ENCODE results near the gene SNED1. TPM values are rescaled to one million over a fixed set of nuclear protein-coding genes. Genes with fewer than 3 reads are reported as not detected.

SNED1 gene
- total and polyA plus RNA-seq, 2 donors = 3.2 to 7.1 TPM

DNA sequence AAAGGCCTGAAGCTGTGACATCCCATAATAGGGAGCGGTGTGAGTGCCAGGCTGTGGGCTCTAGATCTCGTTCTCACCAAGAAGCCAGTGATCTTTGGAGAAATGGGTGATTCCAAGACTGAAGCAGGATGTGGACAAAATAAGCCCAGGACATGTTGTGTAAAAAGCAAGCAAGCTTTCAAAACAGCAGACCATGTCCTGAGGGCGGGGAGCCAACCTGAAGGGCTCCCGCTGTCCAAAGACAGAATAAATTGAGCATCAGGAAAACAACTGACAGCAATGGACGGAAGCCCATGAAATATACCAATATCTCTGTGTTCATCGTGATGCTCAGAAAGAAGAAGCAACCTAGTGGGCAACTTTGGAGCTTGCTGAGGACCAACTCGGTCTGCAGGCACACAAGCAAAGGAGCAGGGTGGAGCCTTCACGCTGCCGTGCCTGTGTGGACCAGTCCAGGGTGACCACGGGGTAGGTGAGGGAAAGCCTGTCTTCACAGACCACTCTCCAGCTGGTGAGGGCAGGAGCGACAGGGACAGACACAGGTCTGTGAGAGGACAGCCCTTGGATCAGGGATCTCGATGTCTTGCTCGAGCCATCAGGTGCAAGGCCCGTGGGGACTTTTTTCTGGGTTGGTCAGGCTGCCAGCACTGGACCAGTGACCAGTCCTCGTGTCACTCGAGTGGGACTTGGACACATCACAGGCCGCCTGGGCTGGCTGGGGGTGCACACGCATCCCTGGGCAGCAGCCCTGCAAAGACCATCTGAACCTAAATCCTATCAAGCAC is 82.2 kb downstream of the SNED1 start:
- Histone ChIP-seq H3K4me1 (ENCODE audit: control insufficient read depth in 2 of 2, insufficient read depth in 2 of 2, low read length in 2 of 2) (no peaks in the 10 kb centered on the region), H3K9me3 (ENCODE audit: control insufficient read depth in 2 of 2, insufficient read depth in 1 of 2, low read length in 1 of 2) (no peaks in the 10 kb centered on the region), H3K36me3 (ENCODE audit: control insufficient read depth in 2 of 2, insufficient read depth in 2 of 2, low read length in 1 of 2) (no peaks in the 10 kb centered on the region), H3K27ac (ENCODE audit: low read depth in 1 of 2, low read length in 1 of 2) (no peak overlapping the region), H3K27me3 (ENCODE audit: control insufficient read depth in 2 of 2, insufficient read depth in 1 of 2, low read length in 1 of 2) (no peaks in the 10 kb centered on the region), H3K4me3 (ENCODE audit: low read length in 2 of 2) (no peak overlapping the region)
- WGBS = 87% methylated on average over 18 of the region's 18 CpGs
- DNase-seq (ENCODE audit: low read depth in 6 of 9, low spot score in 9 of 9) = no peak

DNA sequence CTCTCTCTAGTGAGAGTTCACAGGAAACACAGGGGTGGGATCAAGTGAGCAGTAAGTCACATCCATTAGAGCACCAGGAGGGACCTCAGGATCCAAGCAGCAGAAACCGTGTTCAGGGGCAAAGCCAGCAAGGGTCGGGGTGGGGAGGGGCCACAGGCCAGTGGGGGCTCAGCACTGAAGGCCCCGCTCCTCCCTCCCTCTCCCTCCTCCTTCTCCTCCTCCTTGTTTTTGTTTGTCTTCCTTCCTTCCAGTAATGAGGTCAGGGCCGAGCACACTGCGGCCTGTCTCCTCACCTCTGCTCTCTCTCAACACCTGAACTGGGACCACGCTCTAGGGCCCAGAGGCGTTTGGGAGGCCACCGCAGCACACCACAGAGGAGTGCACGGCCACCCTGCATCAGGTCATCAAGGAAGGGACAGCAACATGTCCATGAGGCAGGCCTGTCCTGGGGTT is 82.8 kb downstream of the SNED1 start:
- no peaks in the 10 kb centered on the region for H3K27me3 ChIP-seq (ENCODE audit: control insufficient read depth in 2 of 2, insufficient read depth in 1 of 2, low read length in 1 of 2)

DNA sequence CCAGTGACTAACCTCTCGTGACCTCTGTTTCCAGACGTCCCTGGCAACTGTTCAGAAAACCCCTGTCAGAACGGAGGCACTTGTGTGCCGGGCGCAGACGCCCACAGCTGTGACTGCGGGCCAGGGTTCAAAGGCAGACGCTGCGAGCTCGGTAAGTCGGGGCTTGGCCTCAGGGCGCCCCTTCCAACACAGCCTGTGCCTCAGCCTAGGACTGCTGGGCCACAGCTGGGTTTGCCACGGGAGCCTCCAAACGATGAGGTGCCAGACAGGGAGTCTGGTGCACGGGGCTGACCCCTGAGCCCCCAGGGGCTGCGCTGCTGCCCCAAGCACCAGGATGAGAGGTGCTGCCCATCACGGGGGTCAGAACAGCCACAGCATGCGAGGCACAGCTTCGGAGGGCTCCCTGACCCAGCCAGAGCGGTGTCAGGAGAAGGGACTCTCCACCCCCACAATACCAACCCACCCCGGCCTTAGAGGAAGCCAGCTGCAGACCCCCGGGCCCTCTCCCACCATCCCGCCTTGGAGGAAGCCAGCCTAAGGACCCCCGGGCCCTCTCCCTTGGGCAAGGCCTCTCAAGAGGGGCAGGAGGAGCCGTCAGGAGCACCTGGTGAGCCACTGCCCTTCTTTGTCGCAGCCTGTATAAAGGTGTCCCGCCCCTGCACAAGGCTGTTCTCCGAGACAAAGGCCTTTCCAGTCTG is 83.4 kb downstream of the SNED1 start:
- Histone ChIP-seq H3K27me3 (ENCODE audit: control insufficient read depth in 2 of 2, insufficient read depth in 1 of 2, low read length in 1 of 2) (no peaks in the 10 kb centered on the region), H3K4me3 (ENCODE audit: low read length in 2 of 2) (no peak overlapping the region), H3K4me1 (ENCODE audit: control insufficient read depth in 2 of 2, insufficient read depth in 2 of 2, low read length in 2 of 2) (no peaks in the 10 kb centered on the region), H3K27ac (ENCODE audit: low read depth in 1 of 2, low read length in 1 of 2) (no peak overlapping the region), H3K36me3 (ENCODE audit: control insufficient read depth in 2 of 2, insufficient read depth in 2 of 2, low read length in 1 of 2) (peaks cover 7 to 8% of the 10 kb centered on the region in 2 donors), H3K9me3 (ENCODE audit: control insufficient read depth in 2 of 2, insufficient read depth in 1 of 2, low read length in 1 of 2) (no peaks in the 10 kb centered on the region)
- no peak for DNase-seq (ENCODE audit: low read depth in 6 of 9, low spot score in 9 of 9)
- 94% methylated on average over 28 of the region's 28 CpGs for WGBS

More for the DNA sequence above, 82.8 kb downstream of the SNED1 start:
- no peaks in the 10 kb centered on the region for H3K9me3 ChIP-seq (ENCODE audit: control insufficient read depth in 2 of 2, insufficient read depth in 1 of 2, low read length in 1 of 2)
- 88% methylated on average over 9 of the region's 9 CpGs for WGBS
- H3K27ac ChIP-seq (ENCODE audit: low read depth in 1 of 2, low read length in 1 of 2) = no peak overlapping the region
- no peak for DNase-seq (ENCODE audit: low read depth in 6 of 9, low spot score in 9 of 9)
- H3K4me1 ChIP-seq (ENCODE audit: control insufficient read depth in 2 of 2, insufficient read depth in 2 of 2, low read length in 2 of 2) = no peaks in the 10 kb centered on the region
- H3K36me3 ChIP-seq (ENCODE audit: control insufficient read depth in 2 of 2, insufficient read depth in 2 of 2, low read length in 1 of 2) = peaks cover under 1 to 2% of the 10 kb centered on the region in 2 donors
- H3K4me3 ChIP-seq (ENCODE audit: low read length in 2 of 2) = no peak overlapping the region

GRCh38 chr2:241082341-241083090 is 84.1 kb downstream of the SNED1 start:
- H3K4me1 ChIP-seq (ENCODE audit: control insufficient read depth in 2 of 2, insufficient read depth in 2 of 2, low read length in 2 of 2) = no peaks in the 10 kb centered on the region
- no peaks in the 10 kb centered on the region for H3K27me3 ChIP-seq (ENCODE audit: control insufficient read depth in 2 of 2, insufficient read depth in 1 of 2, low read length in 1 of 2)
- H3K9me3 ChIP-seq (ENCODE audit: control insufficient read depth in 2 of 2, insufficient read depth in 1 of 2, low read length in 1 of 2) = no peaks in the 10 kb centered on the region
- peaks cover 13 to 14% of the 10 kb centered on the region in 2 donors for H3K36me3 ChIP-seq (ENCODE audit: control insufficient read depth in 2 of 2, insufficient read depth in 2 of 2, low read length in 1 of 2)
- no peak overlapping the region for H3K4me3 ChIP-seq (ENCODE audit: low read length in 2 of 2)
- DNase-seq (ENCODE audit: low read depth in 6 of 9, low spot score in 9 of 9) = no peak
- WGBS = 93% methylated on average over 14 of the region's 14 CpGs
- no peak overlapping the region for H3K27ac ChIP-seq (ENCODE audit: low read depth in 1 of 2, low read length in 1 of 2)

GRCh38 chr2:241083091-241083415 is 84.6 kb downstream of the SNED1 start:
- H3K27me3 ChIP-seq (ENCODE audit: control insufficient read depth in 2 of 2, insufficient read depth in 1 of 2, low read length in 1 of 2) = no peaks in the 10 kb centered on the region
- no peak overlapping the region for H3K27ac ChIP-seq (ENCODE audit: low read depth in 1 of 2, low read length in 1 of 2)
- no peaks in the 10 kb centered on the region for H3K4me1 ChIP-seq (ENCODE audit: control insufficient read depth in 2 of 2, insufficient read depth in 2 of 2, low read length in 2 of 2)
- H3K36me3 ChIP-seq (ENCODE audit: control insufficient read depth in 2 of 2, insufficient read depth in 2 of 2, low read length in 1 of 2) = peaks cover 19% of the 10 kb centered on the region in 2 donors
- no peaks in the 10 kb centered on the region for H3K9me3 ChIP-seq (ENCODE audit: control insufficient read depth in 2 of 2, insufficient read depth in 1 of 2, low read length in 1 of 2)
- 96% methylated on average over 5 of the region's 5 CpGs for WGBS
- H3K4me3 ChIP-seq (ENCODE audit: low read length in 2 of 2) = no peak overlapping the region
- DNase-seq (ENCODE audit: low read depth in 6 of 9, low spot score in 9 of 9) = no peak

- H3K4me1 ChIP-seq (ENCODE audit: control insufficient read depth in 2 of 2, insufficient read depth in 2 of 2, low read length in 2 of 2) = no peaks in the 10 kb centered on the region
- 98% methylated on average over 4 of the region's 4 CpGs for WGBS
- no peak for DNase-seq (ENCODE audit: low read depth in 6 of 9, low spot score in 9 of 9)
- H3K27ac ChIP-seq (ENCODE audit: low read depth in 1 of 2, low read length in 1 of 2) = no peak overlapping the region
- H3K27me3 ChIP-seq (ENCODE audit: control insufficient read depth in 2 of 2, insufficient read depth in 1 of 2, low read length in 1 of 2) = no peaks in the 10 kb centered on the region
- H3K36me3 ChIP-seq (ENCODE audit: control insufficient read depth in 2 of 2, insufficient read depth in 2 of 2, low read length in 1 of 2) = peaks cover 37% of the 10 kb centered on the region in 2 donors
- H3K9me3 ChIP-seq (ENCODE audit: control insufficient read depth in 2 of 2, insufficient read depth in 1 of 2, low read length in 1 of 2) = no peaks in the 10 kb centered on the region
- H3K4me3 ChIP-seq (ENCODE audit: low read length in 2 of 2) = no peak overlapping the region
These were observed 86.5 kb downstream of the SNED1 start for GRCh38 chr2:241084856-241085444.

- 98% methylated on average over 29 of the region's 29 CpGs for WGBS
- no peak for DNase-seq (ENCODE audit: low read depth in 6 of 9, low spot score in 9 of 9)
- Histone ChIP-seq H3K27ac (ENCODE audit: low read depth in 1 of 2, low read length in 1 of 2) (no peak overlapping the region), H3K9me3 (ENCODE audit: control insufficient read depth in 2 of 2, insufficient read depth in 1 of 2, low read length in 1 of 2) (no peaks in the 10 kb centered on the region), H3K4me3 (ENCODE audit: low read length in 2 of 2) (no peak overlapping the region), H3K4me1 (ENCODE audit: control insufficient read depth in 2 of 2, insufficient read depth in 2 of 2, low read length in 2 of 2) (no peaks in the 10 kb centered on the region), H3K36me3 (ENCODE audit: control insufficient read depth in 2 of 2, insufficient read depth in 2 of 2, low read length in 1 of 2) (peaks cover 53 to 57% of the 10 kb centered on the region in 2 donors), H3K27me3 (ENCODE audit: control insufficient read depth in 2 of 2, insufficient read depth in 1 of 2, low read length in 1 of 2) (no peaks in the 10 kb centered on the region)
These were observed 89.2 kb downstream of the SNED1 start for GRCh38 chr2:241087420-241088268.

DNA sequence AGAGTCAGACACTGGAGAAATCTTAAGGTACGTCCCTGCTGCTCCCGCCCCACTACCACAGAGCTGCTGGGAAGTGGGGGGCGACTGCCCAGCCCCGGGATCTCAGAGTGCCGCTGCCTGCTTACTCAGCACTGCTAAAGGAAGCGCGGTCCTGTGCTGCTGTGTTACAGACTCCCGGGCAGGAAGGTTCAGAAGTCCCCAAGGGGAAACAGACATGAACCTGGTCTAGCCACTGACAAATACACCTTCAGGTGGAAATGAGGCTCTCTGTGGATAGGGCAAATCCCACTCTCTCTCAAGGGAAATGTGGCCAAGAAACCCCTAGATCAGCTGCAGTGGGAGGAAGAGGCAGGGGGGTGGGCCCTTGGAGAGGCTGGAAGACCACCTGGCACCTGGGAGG is 90.0 kb downstream of the SNED1 start:
- no peak for DNase-seq (ENCODE audit: low read depth in 6 of 9, low spot score in 9 of 9)
- 93% methylated on average over 8 of the region's 8 CpGs for WGBS
- peaks cover 59 to 65% of the 10 kb centered on the region in 2 donors for H3K36me3 ChIP-seq (ENCODE audit: control insufficient read depth in 2 of 2, insufficient read depth in 2 of 2, low read length in 1 of 2)
- H3K27me3 ChIP-seq (ENCODE audit: control insufficient read depth in 2 of 2, insufficient read depth in 1 of 2, low read length in 1 of 2) = no peaks in the 10 kb centered on the region
- H3K9me3 ChIP-seq (ENCODE audit: control insufficient read depth in 2 of 2, insufficient read depth in 1 of 2, low read length in 1 of 2) = no peaks in the 10 kb centered on the region
- H3K27ac ChIP-seq (ENCODE audit: low read depth in 1 of 2, low read length in 1 of 2) = no peak overlapping the region
- H3K4me1 ChIP-seq (ENCODE audit: control insufficient read depth in 2 of 2, insufficient read depth in 2 of 2, low read length in 2 of 2) = no peaks in the 10 kb centered on the region
- H3K4me3 ChIP-seq (ENCODE audit: low read length in 2 of 2) = no peak overlapping the region
